ENCODE data around the gene GAS7. TPM values are rescaled to one million over a fixed set of nuclear protein-coding genes. Genes with fewer than 3 reads are reported as not detected.

Gene GAS7
- total RNA-seq, 1 donor from 2014 or later = 2.0 TPM

DNA sequence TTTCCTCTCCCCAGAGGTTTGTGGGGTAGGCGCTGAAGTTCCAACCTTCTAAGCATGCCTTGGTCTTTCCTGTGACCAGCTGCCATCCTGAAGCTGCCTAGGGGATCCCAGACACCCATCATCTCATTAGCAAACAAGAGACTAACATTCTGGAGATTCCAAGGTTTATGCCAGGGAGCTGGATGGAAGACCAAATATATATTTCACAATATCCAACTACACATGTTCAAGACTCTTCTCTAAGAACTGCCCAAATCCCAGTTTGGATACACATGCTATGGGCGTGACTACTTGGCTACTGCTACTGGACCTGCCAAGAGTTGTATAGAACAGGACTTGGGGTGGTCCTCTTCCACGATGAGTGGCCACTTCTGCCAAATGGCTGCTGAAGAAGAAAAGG lies 200.3 kb downstream of the GAS7 start:
- Mint-ChIP-seq H3K27ac (ENCODE audit: unreplicated experiment) (no peak overlapping the region), H3K4me3 (ENCODE audit: unreplicated experiment) (no peak overlapping the region), H3K36me3 (ENCODE audit: unreplicated experiment) (no peaks in the 10 kb centered on the region), H3K27me3 (ENCODE audit: unreplicated experiment) (peaks cover 2% of the 10 kb centered on the region), H3K9me3 (ENCODE audit: unreplicated experiment) (no peaks in the 10 kb centered on the region), H3K4me1 (ENCODE audit: low read depth, unreplicated experiment) (no peaks in the 10 kb centered on the region)
- no peak for DNase-seq
- TF ChIP-seq, protein P1, sequence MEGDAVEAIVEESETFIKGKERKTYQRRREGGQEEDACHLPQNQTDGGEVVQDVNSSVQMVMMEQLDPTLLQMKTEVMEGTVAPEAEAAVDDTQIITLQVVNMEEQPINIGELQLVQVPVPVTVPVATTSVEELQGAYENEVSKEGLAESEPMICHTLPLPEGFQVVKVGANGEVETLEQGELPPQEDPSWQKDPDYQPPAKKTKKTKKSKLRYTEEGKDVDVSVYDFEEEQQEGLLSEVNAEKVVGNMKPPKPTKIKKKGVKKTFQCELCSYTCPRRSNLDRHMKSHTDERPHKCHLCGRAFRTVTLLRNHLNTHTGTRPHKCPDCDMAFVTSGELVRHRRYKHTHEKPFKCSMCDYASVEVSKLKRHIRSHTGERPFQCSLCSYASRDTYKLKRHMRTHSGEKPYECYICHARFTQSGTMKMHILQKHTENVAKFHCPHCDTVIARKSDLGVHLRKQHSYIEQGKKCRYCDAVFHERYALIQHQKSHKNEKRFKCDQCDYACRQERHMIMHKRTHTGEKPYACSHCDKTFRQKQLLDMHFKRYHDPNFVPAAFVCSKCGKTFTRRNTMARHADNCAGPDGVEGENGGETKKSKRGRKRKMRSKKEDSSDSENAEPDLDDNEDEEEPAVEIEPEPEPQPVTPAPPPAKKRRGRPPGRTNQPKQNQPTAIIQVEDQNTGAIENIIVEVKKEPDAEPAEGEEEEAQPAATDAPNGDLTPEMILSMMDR (IDR thresholded peaks at IDR 0.05; ENCODE audit: partially characterized antibody, unreplicated experiment) = no peak

DNA sequence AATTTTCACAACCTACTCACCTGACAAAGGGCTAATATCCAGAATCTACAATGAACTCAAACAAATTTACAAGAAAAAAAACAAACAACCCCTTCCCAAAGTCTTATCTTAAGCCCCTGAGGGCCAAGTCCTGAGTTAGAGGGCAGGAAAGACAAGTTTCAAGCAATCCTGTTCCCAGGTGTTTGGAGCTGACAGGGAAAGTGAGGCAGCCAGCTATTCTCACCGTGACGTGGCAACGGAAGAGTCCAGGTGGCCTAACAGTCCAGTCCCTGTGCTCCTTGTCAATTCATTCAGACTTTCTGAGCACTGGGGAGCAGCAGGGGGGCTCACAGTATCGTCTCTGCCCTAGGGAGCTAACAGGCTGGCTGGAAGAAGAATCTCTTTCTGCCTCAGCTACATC lies 203.6 kb downstream of the GAS7 start:
- TF ChIP-seq, protein P1 (IDR thresholded peaks at IDR 0.05; ENCODE audit: partially characterized antibody, unreplicated experiment) = no peak
- H3K27me3 Mint-ChIP-seq (ENCODE audit: unreplicated experiment) = no peaks in the 10 kb centered on the region
- no peak for DNase-seq

DNA sequence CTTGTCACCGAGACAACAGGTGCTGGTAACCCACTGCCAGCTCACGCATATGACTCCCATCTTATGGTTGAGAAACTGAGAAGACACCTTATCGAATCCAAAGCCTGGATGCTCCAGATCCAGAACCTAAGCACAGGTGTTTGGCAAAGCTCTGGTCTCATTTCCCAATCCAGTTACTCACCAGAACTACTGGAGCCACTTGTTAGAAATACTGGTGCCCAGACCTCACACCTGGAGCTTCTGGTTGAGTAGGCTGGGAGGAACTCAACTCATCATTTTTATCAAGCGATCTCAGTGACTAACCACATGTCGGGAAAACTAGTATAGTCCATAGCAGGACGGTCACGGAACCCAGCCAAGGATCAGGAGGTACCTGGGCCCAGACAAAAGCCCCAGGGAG lies 206.6 kb downstream of the GAS7 start:
- no peak for DNase-seq
- TF ChIP-seq, protein P1 (IDR thresholded peaks at IDR 0.05; ENCODE audit: partially characterized antibody, unreplicated experiment) = no peak
- no peaks in the 10 kb centered on the region for H3K36me3 Mint-ChIP-seq (ENCODE audit: unreplicated experiment)
- H3K4me1 Mint-ChIP-seq (ENCODE audit: low read depth, unreplicated experiment) = no peaks in the 10 kb centered on the region
- no peak overlapping the region for H3K4me3 Mint-ChIP-seq (ENCODE audit: unreplicated experiment)
- H3K27ac Mint-ChIP-seq (ENCODE audit: unreplicated experiment) = no peak overlapping the region
- no peaks in the 10 kb centered on the region for H3K27me3 Mint-ChIP-seq (ENCODE audit: unreplicated experiment)
- H3K9me3 Mint-ChIP-seq (ENCODE audit: unreplicated experiment) = peaks cover 6% of the 10 kb centered on the region

More for the DNA sequence above, 203.6 kb downstream of the GAS7 start:
- Mint-ChIP-seq H3K4me3 (ENCODE audit: unreplicated experiment) (no peak overlapping the region), H3K9me3 (ENCODE audit: unreplicated experiment) (peaks cover 2% of the 10 kb centered on the region), H3K36me3 (ENCODE audit: unreplicated experiment) (no peaks in the 10 kb centered on the region), H3K27ac (ENCODE audit: unreplicated experiment) (no peak overlapping the region), H3K4me1 (ENCODE audit: low read depth, unreplicated experiment) (no peaks in the 10 kb centered on the region)

DNA sequence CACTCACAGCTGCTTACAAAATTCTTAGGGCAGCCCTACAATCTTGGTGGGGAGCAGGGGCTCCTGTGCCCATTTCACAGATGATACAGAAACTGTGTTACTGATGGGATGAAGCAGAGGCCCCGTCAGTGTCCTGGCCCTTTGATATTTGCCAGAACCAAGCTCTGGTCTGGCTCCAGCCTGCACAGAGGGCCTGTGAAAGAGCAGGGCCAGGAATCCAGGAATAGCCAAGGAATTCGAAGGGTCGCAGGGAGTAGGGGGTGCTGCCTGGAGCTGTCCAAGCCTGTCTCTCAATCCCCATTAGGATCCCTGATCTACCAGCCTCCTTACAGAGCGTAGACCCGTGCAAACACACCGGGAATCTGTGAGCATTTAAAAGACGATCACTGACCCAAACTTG lies 207.1 kb downstream of the GAS7 start:
- peaks cover 6% of the 10 kb centered on the region for H3K9me3 Mint-ChIP-seq (ENCODE audit: unreplicated experiment)
- H3K36me3 Mint-ChIP-seq (ENCODE audit: unreplicated experiment) = no peaks in the 10 kb centered on the region
- DNase-seq = no peak
- H3K27ac Mint-ChIP-seq (ENCODE audit: unreplicated experiment) = no peak overlapping the region
- TF ChIP-seq, protein P1 (IDR thresholded peaks at IDR 0.05; ENCODE audit: partially characterized antibody, unreplicated experiment) = no peak
- no peaks in the 10 kb centered on the region for H3K27me3 Mint-ChIP-seq (ENCODE audit: unreplicated experiment)
- no peaks in the 10 kb centered on the region for H3K4me1 Mint-ChIP-seq (ENCODE audit: low read depth, unreplicated experiment)
- no peak overlapping the region for H3K4me3 Mint-ChIP-seq (ENCODE audit: unreplicated experiment)

DNA sequence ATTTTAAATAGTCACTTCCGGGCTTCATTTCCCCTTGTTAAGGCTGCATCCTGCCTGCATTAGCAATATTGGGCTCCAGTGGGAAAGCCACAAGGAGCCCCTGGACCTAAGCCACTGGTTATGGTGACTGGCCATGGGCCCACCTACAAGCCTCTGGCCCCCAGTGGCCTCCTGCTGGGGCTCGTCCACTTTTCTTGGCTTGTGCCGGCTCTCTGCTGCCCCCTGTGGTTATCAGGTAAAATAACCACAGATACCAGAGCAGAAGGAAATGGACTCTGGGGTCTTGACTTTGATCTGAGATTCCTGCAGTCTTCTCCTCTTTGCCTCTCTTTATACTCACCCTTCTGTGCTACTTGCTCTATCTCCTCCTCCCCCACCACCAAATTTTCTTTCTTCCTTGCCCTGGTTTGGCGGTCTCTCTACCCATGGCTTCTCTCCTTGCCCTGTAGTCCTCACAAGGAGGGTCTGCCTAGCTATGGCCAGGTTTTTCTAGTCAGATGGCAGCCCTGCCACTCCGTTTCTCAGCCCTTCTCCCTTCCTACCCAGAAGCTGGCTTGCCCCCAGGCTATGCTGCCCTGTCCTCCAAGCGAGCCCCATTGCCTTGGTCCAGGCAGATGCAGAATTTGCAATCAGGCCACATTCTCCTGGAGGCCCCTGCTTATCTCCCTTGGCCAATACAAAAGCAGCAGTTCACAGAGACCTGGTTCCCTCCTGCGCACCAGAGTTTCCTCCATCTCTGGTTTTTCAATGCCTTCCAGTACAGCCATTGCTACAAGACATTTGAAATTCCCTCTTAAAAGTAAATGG lies 210.4 kb downstream of the GAS7 start:
- Mint-ChIP-seq H3K36me3 (ENCODE audit: unreplicated experiment) (peaks cover 6% of the 10 kb centered on the region), H3K4me3 (ENCODE audit: unreplicated experiment) (no peak overlapping the region), H3K9me3 (ENCODE audit: unreplicated experiment) (peaks cover 8% of the 10 kb centered on the region), H3K27me3 (ENCODE audit: unreplicated experiment) (peaks cover 2% of the 10 kb centered on the region), H3K27ac (ENCODE audit: unreplicated experiment) (no peak overlapping the region), H3K4me1 (ENCODE audit: low read depth, unreplicated experiment) (no peaks in the 10 kb centered on the region)
- peak; percentile 61 for DNase-seq
- TF ChIP-seq, protein P1 (IDR thresholded peaks at IDR 0.05; ENCODE audit: partially characterized antibody, unreplicated experiment) = peak; percentile 95

Data from glutamatergic neuron (in vitro differentiated cells).